CD4-positive, alpha-beta T cell (primary cell): ENCODE measurements around the gene AADAT. TPM values are rescaled to one million over a fixed set of nuclear protein-coding genes. Genes with fewer than 3 reads are reported as not detected.
"Not testable (repeated sequence)": the region's sequence is repeated elsewhere in the genome, so short reads cannot be mapped to it uniquely, and the experiment has no call there.

ENCODE experiments used
- ATAC-seq: fragments of 200-7000 bp; cut with Tn5 transposase; one replicate; pipeline ENCODE4 v1.10.0; 2022; ENCODE audit warnings: mild to moderate bottlenecking; ENCODE audit not compliant: poor library complexity
- CTCF ChIA-PET: fragments of 350-600 bp; sonication (Branson Sonifier 250); formaldehyde crosslinking; loops from one replicate; lab custom pipeline; 2021; ENCODE audit warnings: antibody characterized with exemption, inconsistent platforms; lab: Charles Lee
- POLR2A ChIA-PET: fragments of 350-600 bp; sonication (Branson Sonifier 250); formaldehyde crosslinking; loops from one replicate; lab custom pipeline; 2021; ENCODE audit warnings: antibody characterized with exemption, inconsistent platforms; lab: Charles Lee
- DNase-seq, 14 experiments: peaks; one replicate each; pipeline ENCODE4 v3.0.0-alpha.2; 2013 to 2020; ENCODE audit warnings: mixed read lengths in 2 of 14
- H3K27ac ChIP-seq, 2 donors: one replicate each; pipeline versions ENCODE4 v1.5.1 to v1.7.0; 2013; ENCODE audit warnings: low read length in 2 of 2, low read depth in 1 of 2, mild to moderate bottlenecking in 1 of 2
- H3K27me3 ChIP-seq, 2 experiments: 1 replicate in 1 of 2; 2 replicates in 1 of 2; pipeline versions ENCODE4 v1.6.1 to v1.7.0; 2013; ENCODE audit warnings: low read length in 2 of 2, control low read depth in 1 of 2, mild to moderate bottlenecking in 1 of 2, moderate library complexity in 1 of 2; ENCODE audit not compliant: insufficient read depth in 2 of 2, control insufficient read depth in 1 of 2
- H3K36me3 ChIP-seq: one replicate; pipeline ENCODE4 v1.6.1; 2013; ENCODE audit warnings: low read length, control low read depth; ENCODE audit not compliant: insufficient read depth
- H3K4me1 ChIP-seq: one replicate; pipeline ENCODE4 v1.6.1; 2013; ENCODE audit warnings: low read length, control low read depth; ENCODE audit not compliant: insufficient read depth
- H3K4me3 ChIP-seq: one replicate; pipeline ENCODE4 v1.5.1; 2013; ENCODE audit warnings: mild to moderate bottlenecking, low read length, moderate library complexity
- H3K9me3 ChIP-seq, 2 experiments: 1 replicate in 1 of 2; 2 replicates in 1 of 2; pipeline versions ENCODE4 v1.6.1 to v1.7.0; 2013; ENCODE audit warnings: low read length in 2 of 2, mild to moderate bottlenecking in 2 of 2, control low read depth in 1 of 2, moderate library complexity in 1 of 2; ENCODE audit not compliant: control insufficient read depth in 1 of 2, insufficient read depth in 1 of 2
- H3K27ac Mint-ChIP-seq: one replicate; pipeline ENCODE4 v1.8.0; 2020; ENCODE audit warnings: mixed read lengths
- H3K27me3 Mint-ChIP-seq: one replicate; pipeline ENCODE4 v1.8.0; 2021; ENCODE audit warnings: mixed read lengths
- H3K36me3 Mint-ChIP-seq: one replicate; pipeline ENCODE4 v1.8.0; 2021; ENCODE audit warnings: low read depth, mixed read lengths
- H3K4me1 Mint-ChIP-seq: one replicate; pipeline ENCODE4 v1.8.0; 2021; ENCODE audit warnings: low read depth, mixed read lengths
- H3K4me3 Mint-ChIP-seq: one replicate; pipeline ENCODE4 v1.8.0; 2020; ENCODE audit warnings: mild to moderate bottlenecking, mixed read lengths
- H3K9me3 Mint-ChIP-seq: one replicate; pipeline ENCODE4 v1.8.0; 2020; ENCODE audit warnings: mixed read lengths
- intact Hi-C, 2 experiments: fragments of 100-400 bp; cut with DNase I in 1 of 2; cut with micrococcal nuclease in 1 of 2; formaldehyde crosslinking; loops; one replicate each; pipeline versions ENCODE4 v1.15.1 to v1.9.0; 2023 to 2025; cut with DNase I, micrococcal nuclease
- total RNA-seq, 174 experiments: library from RNA in 2 of 174; stranded (reverse) in 2 of 174; gene quantifications; one replicate each; pipeline ENCODE4 v1.2.3 and lab custom pipeline; 2021 to 2026
- TF ChIP-seq, protein P1 (sequence below): fragments of 200-600 bp; IDR thresholded peaks from one replicate; pipeline ENCODE4 v1.8.0; 2022; ENCODE audit warnings: antibody characterized with exemption, mild to moderate bottlenecking

AADAT gene
- total RNA-seq, 2 experiments from 2014 or later: not detected

- CTCF ChIA-PET: no interaction called here
- intact Hi-C loops: no loop called here
Measured at GRCh38 chr4:170114636-170115035, 24.9 kb upstream of the AADAT start.

GRCh38 chr4:170114183-170114582 lies 24.4 kb upstream of the AADAT start:
- H3K27me3 ChIP-seq, H3K4me3 ChIP-seq, H3K36me3 Mint-ChIP-seq, H3K9me3 Mint-ChIP-seq, intact Hi-C loops, DNase-seq, H3K4me3 Mint-ChIP-seq, POLR2A ChIA-PET, H3K4me1 Mint-ChIP-seq, H3K27ac Mint-ChIP-seq, H3K36me3 ChIP-seq, CTCF ChIA-PET, H3K9me3 ChIP-seq, ATAC-seq, H3K4me1 ChIP-seq, H3K27ac ChIP-seq: not testable (repeated sequence)
- peaks cover 12% of the 10 kb centered on the region for H3K27me3 Mint-ChIP-seq

More at GRCh38 chr4:170114636-170115035, 24.9 kb upstream of the AADAT start:
- no peaks in the 10 kb centered on the region for H3K36me3 ChIP-seq
- no peaks in the 10 kb centered on the region for H3K9me3 Mint-ChIP-seq
- no peak overlapping the region for H3K4me3 Mint-ChIP-seq
- no peaks in the 10 kb centered on the region for H3K36me3 Mint-ChIP-seq
- no peak overlapping the region for H3K27ac ChIP-seq
- no peak overlapping the region for H3K4me3 ChIP-seq
- H3K9me3 ChIP-seq: no peaks in the 10 kb centered on the region
- H3K27ac Mint-ChIP-seq: no peak overlapping the region
- ATAC-seq (no peak), DNase-seq (no peak)
- H3K27me3 ChIP-seq: peaks cover 0 to 3% of the 10 kb centered on the region in 2 experiments
- POLR2A ChIA-PET: no interaction called here
- peaks cover 12% of the 10 kb centered on the region for H3K27me3 Mint-ChIP-seq
- no peaks in the 10 kb centered on the region for H3K4me1 ChIP-seq
- no peaks in the 10 kb centered on the region for H3K4me1 Mint-ChIP-seq
- TF ChIP-seq, protein P1, sequence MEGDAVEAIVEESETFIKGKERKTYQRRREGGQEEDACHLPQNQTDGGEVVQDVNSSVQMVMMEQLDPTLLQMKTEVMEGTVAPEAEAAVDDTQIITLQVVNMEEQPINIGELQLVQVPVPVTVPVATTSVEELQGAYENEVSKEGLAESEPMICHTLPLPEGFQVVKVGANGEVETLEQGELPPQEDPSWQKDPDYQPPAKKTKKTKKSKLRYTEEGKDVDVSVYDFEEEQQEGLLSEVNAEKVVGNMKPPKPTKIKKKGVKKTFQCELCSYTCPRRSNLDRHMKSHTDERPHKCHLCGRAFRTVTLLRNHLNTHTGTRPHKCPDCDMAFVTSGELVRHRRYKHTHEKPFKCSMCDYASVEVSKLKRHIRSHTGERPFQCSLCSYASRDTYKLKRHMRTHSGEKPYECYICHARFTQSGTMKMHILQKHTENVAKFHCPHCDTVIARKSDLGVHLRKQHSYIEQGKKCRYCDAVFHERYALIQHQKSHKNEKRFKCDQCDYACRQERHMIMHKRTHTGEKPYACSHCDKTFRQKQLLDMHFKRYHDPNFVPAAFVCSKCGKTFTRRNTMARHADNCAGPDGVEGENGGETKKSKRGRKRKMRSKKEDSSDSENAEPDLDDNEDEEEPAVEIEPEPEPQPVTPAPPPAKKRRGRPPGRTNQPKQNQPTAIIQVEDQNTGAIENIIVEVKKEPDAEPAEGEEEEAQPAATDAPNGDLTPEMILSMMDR: no peak

- no peak for DNase-seq
- CTCF ChIA-PET: interaction anchor here (1.3 kb wide), 1 partner anchor 399 kb away, joined by 3 read pairs; no protein-coding TSS in a partner anchor
- Mint-ChIP-seq H3K4me3 (no peak overlapping the region), H3K36me3 (no peaks in the 10 kb centered on the region), H3K4me1 (no peaks in the 10 kb centered on the region), H3K27ac (no peak overlapping the region), H3K9me3 (no peaks in the 10 kb centered on the region), H3K27me3 (no peaks in the 10 kb centered on the region)
- Histone ChIP-seq H3K27me3 (peaks cover 0 to 3% of the 10 kb centered on the region in 2 experiments), H3K4me1 (no peaks in the 10 kb centered on the region), H3K27ac (no peak overlapping the region), H3K36me3 (no peaks in the 10 kb centered on the region), H3K4me3 (no peak overlapping the region), H3K9me3 (no peaks in the 10 kb centered on the region)
- intact Hi-C loops: no loop called here
- no peak for ATAC-seq
- TF ChIP-seq, protein P1: no peak
- POLR2A ChIA-PET: no interaction called here
Measured at GRCh38 chr4:170111546-170111945, 21.8 kb upstream of the AADAT start.

DNA sequence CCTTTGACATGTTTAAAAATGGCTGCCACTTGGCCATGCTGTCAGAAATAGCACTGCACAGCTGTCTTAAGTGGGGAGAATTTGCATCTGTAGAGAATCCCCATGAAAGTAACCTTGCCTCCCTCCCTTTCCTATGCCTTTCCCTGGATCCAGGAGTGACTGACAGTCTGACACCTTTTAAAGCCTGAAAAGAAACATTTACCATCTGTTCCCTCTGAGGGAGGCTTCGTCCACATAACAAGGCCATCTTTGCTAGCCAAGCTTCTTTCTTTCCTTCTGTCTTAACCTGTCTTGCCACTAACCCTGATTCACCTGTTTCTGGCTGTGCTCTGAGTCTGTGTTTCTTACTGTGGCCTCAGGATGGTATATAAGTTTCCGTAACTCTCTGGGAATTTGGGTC lies 21.3 kb upstream of the AADAT start:
- POLR2A ChIA-PET: no interaction called here
- Histone ChIP-seq H3K27me3 (peaks cover 0 to 3% of the 10 kb centered on the region in 2 experiments), H3K4me3 (no peak overlapping the region), H3K36me3 (no peaks in the 10 kb centered on the region), H3K9me3 (no peaks in the 10 kb centered on the region), H3K4me1 (no peaks in the 10 kb centered on the region), H3K27ac (no peak overlapping the region)
- ATAC-seq (no peak), DNase-seq (no peak)
- Mint-ChIP-seq H3K9me3 (no peaks in the 10 kb centered on the region), H3K27me3 (no peaks in the 10 kb centered on the region), H3K27ac (no peak overlapping the region), H3K4me3 (no peak overlapping the region), H3K4me1 (no peaks in the 10 kb centered on the region), H3K36me3 (no peaks in the 10 kb centered on the region)
- TF ChIP-seq, protein P1: no peak
- intact Hi-C loops: no loop called here
- CTCF ChIA-PET: no interaction called here
